Measurements from ENCODE around the gene FGB.

Gene FGB

DNA sequence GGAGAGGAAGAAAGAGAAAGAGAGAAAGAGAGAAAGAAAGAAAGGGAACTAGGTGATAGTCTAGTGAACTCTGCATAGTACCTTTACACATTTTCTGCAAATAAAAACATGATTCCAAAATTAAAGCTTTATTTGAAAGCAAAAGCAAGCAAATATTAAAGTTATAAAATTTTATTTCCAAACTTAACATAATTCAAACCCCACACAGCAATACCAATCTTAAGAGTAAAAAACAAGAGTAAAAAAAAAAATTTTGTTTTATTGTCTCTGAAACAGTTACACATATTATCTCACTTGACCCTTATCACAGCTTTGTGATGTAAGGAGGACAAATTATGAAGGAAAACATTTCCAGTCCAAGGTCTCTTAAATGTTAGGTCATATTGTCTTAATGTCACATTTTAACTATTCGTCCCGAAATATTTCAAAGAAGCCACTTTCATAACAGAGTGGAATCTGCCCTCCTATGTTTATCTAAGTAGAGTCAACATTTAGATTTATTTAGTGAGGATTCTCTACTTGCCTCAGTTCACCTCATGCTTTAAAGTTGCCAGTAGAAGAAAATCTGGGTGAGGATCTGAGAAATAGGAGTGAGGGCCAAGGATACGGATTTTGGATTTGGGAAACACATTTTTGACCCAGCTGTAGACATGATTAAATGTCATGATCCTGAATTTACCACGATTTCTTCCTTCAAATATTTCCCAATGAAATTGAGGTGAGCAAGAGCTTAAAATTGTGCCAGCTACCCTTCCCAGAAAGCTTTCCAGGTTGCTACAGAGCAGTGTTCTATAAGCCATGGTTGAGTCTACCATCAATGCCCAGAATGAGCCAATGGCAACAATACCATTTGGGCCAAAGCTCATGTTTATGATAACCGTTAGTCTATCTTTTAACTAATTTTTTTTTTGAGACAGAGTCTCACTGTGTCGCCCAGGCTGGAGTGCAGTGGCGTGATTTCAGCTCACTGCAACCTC is 35.3 kb downstream of the FGB start:
- no peaks in the 10 kb centered on the region for H3K9me3 ChIP-seq (ENCODE audit: control insufficient read depth, insufficient read depth, low read depth, low read length)
- no peak overlapping the region for H3K4me3 ChIP-seq (ENCODE audit: low read depth, low read length)
- H3K9ac ChIP-seq (ENCODE audit: low read length): no peak overlapping the region
- no peaks in the 10 kb centered on the region for H3K27me3 ChIP-seq (ENCODE audit: control insufficient read depth, insufficient read depth, low read length)
- H3K27ac ChIP-seq (ENCODE audit: low read depth, low read length): no peak overlapping the region
- H3K36me3 ChIP-seq (ENCODE audit: control insufficient read depth, insufficient read depth, low read length): no peaks in the 10 kb centered on the region
- H3K4me1 ChIP-seq (ENCODE audit: control insufficient read depth, insufficient read depth, low read length): no peaks in the 10 kb centered on the region

GRCh38 chr4:154602404-154603020 is 39.7 kb downstream of the FGB start:
- Histone ChIP-seq H3K27me3 (ENCODE audit: control insufficient read depth, insufficient read depth, low read length) (no peaks in the 10 kb centered on the region), H3K36me3 (ENCODE audit: control insufficient read depth, insufficient read depth, low read length) (no peaks in the 10 kb centered on the region), H3K9ac (ENCODE audit: low read length) (no peak overlapping the region), H3K9me3 (ENCODE audit: control insufficient read depth, insufficient read depth, low read depth, low read length) (no peaks in the 10 kb centered on the region), H3K4me1 (ENCODE audit: control insufficient read depth, insufficient read depth, low read length) (0 out of 2 replicates have a peak, but pooled peaks cover 3% of the 10 kb centered on the region), H3K27ac (ENCODE audit: low read depth, low read length) (no peak overlapping the region), H3K4me3 (ENCODE audit: low read depth, low read length) (no peak overlapping the region)

DNA sequence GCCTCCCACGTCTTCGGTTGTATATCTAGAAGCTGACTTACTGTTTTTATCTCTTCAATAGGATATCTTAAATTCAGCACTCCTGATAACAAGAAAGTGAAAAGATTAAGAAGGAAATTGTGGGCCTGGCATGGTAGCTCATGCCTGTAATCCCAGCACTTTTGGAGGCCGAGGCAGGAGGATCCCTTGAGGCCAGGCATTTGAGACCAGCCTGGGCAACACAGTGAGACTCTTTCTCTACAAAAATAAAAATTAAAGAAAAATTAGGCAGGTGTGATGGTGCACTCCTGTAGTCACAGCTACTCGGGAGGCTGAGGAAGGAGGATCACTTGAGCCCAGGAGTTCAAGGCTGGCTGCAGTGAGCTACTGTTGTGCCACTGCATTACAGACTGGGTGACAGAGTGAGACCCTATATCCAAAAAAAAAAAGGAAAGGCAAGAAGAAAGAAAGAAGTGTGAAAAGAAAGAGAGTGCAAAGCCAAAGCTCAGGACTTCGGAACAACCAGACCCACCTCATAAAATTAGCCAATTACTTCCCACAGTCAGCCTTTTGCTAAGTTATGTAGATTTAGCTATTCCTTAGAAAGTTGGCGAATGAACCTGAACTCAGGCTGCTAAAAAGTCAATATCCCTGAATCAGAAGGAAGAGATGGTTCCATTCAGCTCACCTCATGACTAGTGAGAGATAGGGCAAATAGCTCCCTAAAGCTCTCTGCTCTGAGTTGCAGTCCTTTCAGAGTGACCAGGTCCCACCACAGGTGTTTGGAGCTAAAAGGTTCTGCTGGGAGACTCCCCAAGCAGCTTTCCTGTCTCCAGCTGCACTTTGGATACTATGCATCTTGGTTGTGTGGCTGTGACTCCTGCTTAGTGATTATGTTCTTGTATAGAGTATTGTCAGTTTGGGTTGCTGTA is 40.5 kb downstream of the FGB start:
- Histone ChIP-seq H3K9me3 (ENCODE audit: control insufficient read depth, insufficient read depth, low read depth, low read length) (no peaks in the 10 kb centered on the region), H3K4me3 (ENCODE audit: low read depth, low read length) (no peak overlapping the region), H3K9ac (ENCODE audit: low read length) (no peak overlapping the region), H3K27me3 (ENCODE audit: control insufficient read depth, insufficient read depth, low read length) (no peaks in the 10 kb centered on the region), H3K27ac (ENCODE audit: low read depth, low read length) (no peak overlapping the region), H3K4me1 (ENCODE audit: control insufficient read depth, insufficient read depth, low read length) (0 out of 2 replicates have a peak, but pooled peaks cover 3% of the 10 kb centered on the region), H3K36me3 (ENCODE audit: control insufficient read depth, insufficient read depth, low read length) (no peaks in the 10 kb centered on the region)

DNA sequence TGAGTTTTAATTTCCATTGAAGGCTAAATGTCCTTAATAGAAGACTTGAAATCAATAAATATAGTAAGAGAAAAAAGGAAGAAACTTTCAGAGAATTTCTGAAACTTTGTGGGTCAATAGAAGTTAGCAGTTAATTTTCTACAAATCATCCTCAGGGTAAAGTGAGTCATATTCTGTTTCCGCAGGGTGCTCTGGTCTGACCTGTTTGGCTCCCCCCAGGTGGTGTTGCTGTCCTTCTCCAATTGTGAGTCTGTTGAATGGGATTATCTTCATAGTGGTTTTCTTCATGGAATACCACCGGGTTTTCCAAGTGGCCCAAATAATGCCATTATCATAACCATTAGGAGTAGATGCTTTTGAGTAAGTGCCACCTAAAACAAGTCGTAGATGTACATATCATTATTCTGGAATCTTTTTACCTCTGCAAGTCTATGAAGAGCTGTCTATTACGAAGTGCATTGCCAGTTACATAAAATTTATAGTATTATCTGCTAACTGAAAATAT is 41.9 kb downstream of the FGB start:
- no peak overlapping the region for H3K9ac ChIP-seq (ENCODE audit: low read length)
- H3K36me3 ChIP-seq (ENCODE audit: control insufficient read depth, insufficient read depth, low read length): no peaks in the 10 kb centered on the region
- 0 out of 2 replicates have a peak, but pooled peaks cover 3% of the 10 kb centered on the region for H3K4me1 ChIP-seq (ENCODE audit: control insufficient read depth, insufficient read depth, low read length)
- H3K4me3 ChIP-seq (ENCODE audit: low read depth, low read length): no peak overlapping the region
- H3K27me3 ChIP-seq (ENCODE audit: control insufficient read depth, insufficient read depth, low read length): no peaks in the 10 kb centered on the region
- no peak overlapping the region for H3K27ac ChIP-seq (ENCODE audit: low read depth, low read length)
- no peaks in the 10 kb centered on the region for H3K9me3 ChIP-seq (ENCODE audit: control insufficient read depth, insufficient read depth, low read depth, low read length)

- H3K4me3 ChIP-seq (ENCODE audit: low read depth, low read length): no peak overlapping the region
- no peaks in the 10 kb centered on the region for H3K27me3 ChIP-seq (ENCODE audit: control insufficient read depth, insufficient read depth, low read length)
These were observed 44.2 kb downstream of the FGB start for GRCh38 chr4:154606728-154607723.

GRCh38 chr4:154608361-154609252 is 45.8 kb downstream of the FGB start:
- H3K27ac ChIP-seq (ENCODE audit: low read depth, low read length): no peak overlapping the region
- H3K27me3 ChIP-seq (ENCODE audit: control insufficient read depth, insufficient read depth, low read length): no peaks in the 10 kb centered on the region
- H3K4me3 ChIP-seq (ENCODE audit: low read depth, low read length): no peak overlapping the region
- no peak overlapping the region for H3K9ac ChIP-seq (ENCODE audit: low read length)
- no peaks in the 10 kb centered on the region for H3K9me3 ChIP-seq (ENCODE audit: control insufficient read depth, insufficient read depth, low read depth, low read length)
- H3K36me3 ChIP-seq (ENCODE audit: control insufficient read depth, insufficient read depth, low read length): no peaks in the 10 kb centered on the region
- 0 out of 2 replicates have a peak, but pooled peaks cover 2% of the 10 kb centered on the region for H3K4me1 ChIP-seq (ENCODE audit: control insufficient read depth, insufficient read depth, low read length)

More at GRCh38 chr4:154606728-154607723, 44.2 kb downstream of the FGB start:
- Histone ChIP-seq H3K9ac (ENCODE audit: low read length) (no peak overlapping the region), H3K36me3 (ENCODE audit: control insufficient read depth, insufficient read depth, low read length) (no peaks in the 10 kb centered on the region), H3K9me3 (ENCODE audit: control insufficient read depth, insufficient read depth, low read depth, low read length) (no peaks in the 10 kb centered on the region), H3K4me1 (ENCODE audit: control insufficient read depth, insufficient read depth, low read length) (0 out of 2 replicates have a peak, but pooled peaks cover 3% of the 10 kb centered on the region), H3K27ac (ENCODE audit: low read depth, low read length) (no peak overlapping the region)

- Histone ChIP-seq H3K4me1 (ENCODE audit: control insufficient read depth, insufficient read depth, low read length) (no peaks in the 10 kb centered on the region), H3K4me3 (ENCODE audit: low read depth, low read length) (no peak overlapping the region)
These were observed 46.7 kb downstream of the FGB start for GRCh38 chr4:154609532-154609931.

GRCh38 chr4:154610582-154610981 is 47.8 kb downstream of the FGB start:
- Histone ChIP-seq H3K4me1 (ENCODE audit: control insufficient read depth, insufficient read depth, low read length) (no peaks in the 10 kb centered on the region), H3K9ac (ENCODE audit: low read length) (no peak overlapping the region), H3K36me3 (ENCODE audit: control insufficient read depth, insufficient read depth, low read length) (no peaks in the 10 kb centered on the region), H3K4me3 (ENCODE audit: low read depth, low read length) (no peak overlapping the region), H3K9me3 (ENCODE audit: control insufficient read depth, insufficient read depth, low read depth, low read length) (no peaks in the 10 kb centered on the region), H3K27me3 (ENCODE audit: control insufficient read depth, insufficient read depth, low read length) (no peaks in the 10 kb centered on the region), H3K27ac (ENCODE audit: low read depth, low read length) (no peak overlapping the region)

More at GRCh38 chr4:154609532-154609931, 46.7 kb downstream of the FGB start:
- no peak overlapping the region for H3K9ac ChIP-seq (ENCODE audit: low read length)
- no peaks in the 10 kb centered on the region for H3K27me3 ChIP-seq (ENCODE audit: control insufficient read depth, insufficient read depth, low read length)
- H3K27ac ChIP-seq (ENCODE audit: low read depth, low read length): no peak overlapping the region
- H3K36me3 ChIP-seq (ENCODE audit: control insufficient read depth, insufficient read depth, low read length): no peaks in the 10 kb centered on the region
- H3K9me3 ChIP-seq (ENCODE audit: control insufficient read depth, insufficient read depth, low read depth, low read length): no peaks in the 10 kb centered on the region

DNA sequence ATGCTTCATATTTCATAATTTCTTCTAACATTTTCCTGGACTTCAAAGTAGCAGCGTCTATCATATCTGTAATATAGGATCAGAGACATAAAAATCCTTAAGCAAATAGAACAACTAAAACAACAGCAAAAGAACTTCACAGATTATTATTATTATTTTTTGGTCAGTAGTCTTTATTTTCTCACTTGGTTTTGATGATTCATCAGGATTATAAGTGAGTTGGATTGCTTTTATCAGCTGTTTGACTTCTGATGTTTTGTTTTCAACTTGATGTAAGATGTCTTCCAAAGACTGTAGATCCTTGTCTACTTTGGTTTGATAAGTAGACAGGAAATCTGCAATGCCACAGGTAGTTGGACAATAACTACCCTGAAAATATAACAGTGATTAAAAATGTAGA is 49.0 kb downstream of the FGB start:
- H3K27ac ChIP-seq (ENCODE audit: low read depth, low read length): no peak overlapping the region
- no peaks in the 10 kb centered on the region for H3K9me3 ChIP-seq (ENCODE audit: control insufficient read depth, insufficient read depth, low read depth, low read length)
- no peaks in the 10 kb centered on the region for H3K36me3 ChIP-seq (ENCODE audit: control insufficient read depth, insufficient read depth, low read length)
- H3K27me3 ChIP-seq (ENCODE audit: control insufficient read depth, insufficient read depth, low read length): no peaks in the 10 kb centered on the region
- no peak overlapping the region for H3K9ac ChIP-seq (ENCODE audit: low read length)
- no peak overlapping the region for H3K4me3 ChIP-seq (ENCODE audit: low read depth, low read length)
- H3K4me1 ChIP-seq (ENCODE audit: control insufficient read depth, insufficient read depth, low read length): no peaks in the 10 kb centered on the region
